ENCODE measurements around the gene PHACTR1. TPM values are rescaled to one million over a fixed set of nuclear protein-coding genes. Genes with fewer than 3 reads are reported as not detected.

Gene PHACTR1
- total and polyA plus RNA-seq, 4 experiments from 2014 or later: 0.03 to 0.44 (median 0.42) TPM

- Mint-ChIP-seq H3K9me3 (peaks cover 0 to 5% (median 0%) of the 10 kb centered on the region in 8 donors), H3K36me3 (no peaks in the 10 kb centered on the region), H3K4me1 (no peaks in the 10 kb centered on the region), H3K4me3 (no peak overlapping the region), H3K27ac (no peak overlapping the region), H3K27me3 (peaks cover 15 to 28% of the 10 kb centered on the region in 2 donors)
- CTCF ChIA-PET (ENCODE audit: partially characterized antibody): no interaction called here
- Histone ChIP-seq H3K4me3 (ENCODE audit: low read length in 2 of 2) (no peak overlapping the region), H3K4me1 (ENCODE audit: insufficient read depth, low read length) (no peaks in the 10 kb centered on the region), H3K27ac (ENCODE audit: low read depth, low read length) (no peak overlapping the region), H3K36me3 (ENCODE audit: insufficient read depth, low read length) (no peaks in the 10 kb centered on the region), H3K9me3 (ENCODE audit: control insufficient read depth in 1 of 2, low read length in 2 of 2) (no peaks in the 10 kb centered on the region), H3K27me3 (ENCODE audit: insufficient read depth, low read length) (no peaks in the 10 kb centered on the region)
- no peak for DNase-seq
- intact Hi-C loops (cut with micrococcal nuclease): no loop called here
- POLR2A ChIA-PET (ENCODE audit: partially characterized antibody): no interaction called here
These were observed 336.5 kb downstream of the PHACTR1 start for GRCh38 chr6:13053006-13053461.

GRCh38 chr6:13058051-13058450 is 341.5 kb downstream of the PHACTR1 start:
- intact Hi-C loops (cut with micrococcal nuclease): no loop called here
- no peak overlapping the region for H3K27ac Mint-ChIP-seq
- no peak overlapping the region for H3K4me3 Mint-ChIP-seq
- no peaks in the 10 kb centered on the region for H3K36me3 ChIP-seq (ENCODE audit: insufficient read depth, low read length)
- CTCF ChIA-PET (ENCODE audit: partially characterized antibody): no interaction called here
- H3K36me3 Mint-ChIP-seq: no peaks in the 10 kb centered on the region
- DNase-seq: no peak
- no peaks in the 10 kb centered on the region for H3K27me3 ChIP-seq (ENCODE audit: insufficient read depth, low read length)
- H3K4me1 Mint-ChIP-seq: no peaks in the 10 kb centered on the region
- H3K4me3 ChIP-seq (ENCODE audit: low read length in 2 of 2): no peak overlapping the region
- H3K27me3 Mint-ChIP-seq: peaks cover 11 to 12% of the 10 kb centered on the region in 2 donors
- POLR2A ChIA-PET (ENCODE audit: partially characterized antibody): no interaction called here
- H3K4me1 ChIP-seq (ENCODE audit: insufficient read depth, low read length): no peaks in the 10 kb centered on the region
- no peak overlapping the region for H3K27ac ChIP-seq (ENCODE audit: low read depth, low read length)
- H3K9me3 ChIP-seq (ENCODE audit: control insufficient read depth in 1 of 2, low read length in 2 of 2): no peaks in the 10 kb centered on the region
- H3K9me3 Mint-ChIP-seq: peaks cover 0 to 5% (median 0%) of the 10 kb centered on the region in 8 donors

- no peaks in the 10 kb centered on the region for H3K36me3 Mint-ChIP-seq
- intact Hi-C loops (cut with micrococcal nuclease): no loop called here
- H3K4me3 Mint-ChIP-seq: no peak overlapping the region
- Histone ChIP-seq H3K36me3 (ENCODE audit: insufficient read depth, low read length) (no peaks in the 10 kb centered on the region), H3K9me3 (ENCODE audit: control insufficient read depth in 1 of 2, low read length in 2 of 2) (no peaks in the 10 kb centered on the region), H3K27ac (ENCODE audit: low read depth, low read length) (no peak overlapping the region), H3K4me3 (ENCODE audit: low read length in 2 of 2) (no peak overlapping the region), H3K4me1 (ENCODE audit: insufficient read depth, low read length) (no peaks in the 10 kb centered on the region), H3K27me3 (ENCODE audit: insufficient read depth, low read length) (no peaks in the 10 kb centered on the region)
- DNase-seq: no peak
- no peak overlapping the region for H3K27ac Mint-ChIP-seq
- H3K27me3 Mint-ChIP-seq: peaks cover 9 to 11% of the 10 kb centered on the region in 2 donors
- H3K9me3 Mint-ChIP-seq: peaks cover 0 to 5% (median 0%) of the 10 kb centered on the region in 8 donors
- no peaks in the 10 kb centered on the region for H3K4me1 Mint-ChIP-seq
- POLR2A ChIA-PET (ENCODE audit: partially characterized antibody): no interaction called here
- CTCF ChIA-PET (ENCODE audit: partially characterized antibody): no interaction called here
These were observed 342.5 kb downstream of the PHACTR1 start for GRCh38 chr6:13059026-13059425.

GRCh38 chr6:13063300-13063918 is 346.8 kb downstream of the PHACTR1 start:
- Mint-ChIP-seq H3K27me3 (peaks cover 0 to under 1% of the 10 kb centered on the region in 2 donors), H3K4me3 (no peak overlapping the region), H3K27ac (no peak overlapping the region), H3K4me1 (no peaks in the 10 kb centered on the region), H3K9me3 (no peaks in the 10 kb centered on the region), H3K36me3 (no peaks in the 10 kb centered on the region)
- Histone ChIP-seq H3K4me3 (ENCODE audit: low read length in 2 of 2) (no peak overlapping the region), H3K9me3 (ENCODE audit: control insufficient read depth in 1 of 2, low read length in 2 of 2) (no peaks in the 10 kb centered on the region), H3K4me1 (ENCODE audit: insufficient read depth, low read length) (no peaks in the 10 kb centered on the region), H3K27me3 (ENCODE audit: insufficient read depth, low read length) (no peaks in the 10 kb centered on the region), H3K27ac (ENCODE audit: low read depth, low read length) (no peak overlapping the region), H3K36me3 (ENCODE audit: insufficient read depth, low read length) (no peaks in the 10 kb centered on the region)
- DNase-seq: no peak
- ChIA-PET POLR2A (ENCODE audit: partially characterized antibody) (no interaction called here), CTCF (ENCODE audit: partially characterized antibody) (interaction anchor here (0.7 kb wide), 1 partner anchor 76 kb away, joined by 3 read pairs; no protein-coding TSS in a partner anchor)
- intact Hi-C loops (cut with micrococcal nuclease): no loop called here

GRCh38 chr6:13065581-13065980 is 349.0 kb downstream of the PHACTR1 start:
- Histone ChIP-seq H3K27me3 (ENCODE audit: insufficient read depth, low read length) (no peaks in the 10 kb centered on the region), H3K4me3 (ENCODE audit: low read length in 2 of 2) (no peak overlapping the region), H3K36me3 (ENCODE audit: insufficient read depth, low read length) (no peaks in the 10 kb centered on the region), H3K27ac (ENCODE audit: low read depth, low read length) (no peak overlapping the region), H3K9me3 (ENCODE audit: control insufficient read depth in 1 of 2, low read length in 2 of 2) (no peaks in the 10 kb centered on the region), H3K4me1 (ENCODE audit: insufficient read depth, low read length) (no peaks in the 10 kb centered on the region)
- peaks cover 0 to 3% of the 10 kb centered on the region in 2 donors for H3K27me3 Mint-ChIP-seq
- no peaks in the 10 kb centered on the region for H3K36me3 Mint-ChIP-seq
- DNase-seq: no peak
- ChIA-PET POLR2A (ENCODE audit: partially characterized antibody) (no interaction called here), CTCF (ENCODE audit: partially characterized antibody) (no interaction called here)
- intact Hi-C loops (cut with micrococcal nuclease): no loop called here
- H3K9me3 Mint-ChIP-seq: no peaks in the 10 kb centered on the region
- H3K4me3 Mint-ChIP-seq: no peak overlapping the region
- H3K27ac Mint-ChIP-seq: no peak overlapping the region
- peaks cover 0 to 4% (median 2%) of the 10 kb centered on the region in 4 donors for H3K4me1 Mint-ChIP-seq

- Mint-ChIP-seq H3K27me3 (peaks cover 0 to 4% of the 10 kb centered on the region in 2 donors), H3K4me3 (no peak overlapping the region), H3K36me3 (no peaks in the 10 kb centered on the region), H3K9me3 (no peaks in the 10 kb centered on the region), H3K4me1 (peaks cover 0 to 4% (median 2%) of the 10 kb centered on the region in 4 donors), H3K27ac (no peak overlapping the region)
- ChIA-PET CTCF (ENCODE audit: partially characterized antibody) (no interaction called here), POLR2A (ENCODE audit: partially characterized antibody) (no interaction called here)
- H3K27ac ChIP-seq (ENCODE audit: low read depth, low read length): no peak overlapping the region
- H3K36me3 ChIP-seq (ENCODE audit: insufficient read depth, low read length): no peaks in the 10 kb centered on the region
- H3K4me1 ChIP-seq (ENCODE audit: insufficient read depth, low read length): no peaks in the 10 kb centered on the region
- H3K4me3 ChIP-seq (ENCODE audit: low read length in 2 of 2): no peak overlapping the region
- DNase-seq: no peak
- no peaks in the 10 kb centered on the region for H3K9me3 ChIP-seq (ENCODE audit: control insufficient read depth in 1 of 2, low read length in 2 of 2)
- no peaks in the 10 kb centered on the region for H3K27me3 ChIP-seq (ENCODE audit: insufficient read depth, low read length)
- intact Hi-C loops (cut with micrococcal nuclease): no loop called here
These were observed 349.5 kb downstream of the PHACTR1 start for GRCh38 chr6:13066050-13066449.

GRCh38 chr6:13066820-13067219 is 350.3 kb downstream of the PHACTR1 start:
- POLR2A ChIA-PET (ENCODE audit: partially characterized antibody): no interaction called here
- H3K27ac Mint-ChIP-seq: no peak overlapping the region
- H3K36me3 Mint-ChIP-seq: no peaks in the 10 kb centered on the region
- H3K4me3 ChIP-seq (ENCODE audit: low read length in 2 of 2): no peak overlapping the region
- no peak for DNase-seq
- no peaks in the 10 kb centered on the region for H3K4me1 ChIP-seq (ENCODE audit: insufficient read depth, low read length)
- H3K9me3 Mint-ChIP-seq: no peaks in the 10 kb centered on the region
- H3K4me1 Mint-ChIP-seq: peaks cover 0 to 4% (median 2%) of the 10 kb centered on the region in 4 donors
- CTCF ChIA-PET (ENCODE audit: partially characterized antibody): no interaction called here
- H3K9me3 ChIP-seq (ENCODE audit: control insufficient read depth in 1 of 2, low read length in 2 of 2): no peaks in the 10 kb centered on the region
- H3K27me3 ChIP-seq (ENCODE audit: insufficient read depth, low read length): no peaks in the 10 kb centered on the region
- H3K27ac ChIP-seq (ENCODE audit: low read depth, low read length): no peak overlapping the region
- H3K36me3 ChIP-seq (ENCODE audit: insufficient read depth, low read length): no peaks in the 10 kb centered on the region
- H3K27me3 Mint-ChIP-seq: peaks cover 2 to 4% of the 10 kb centered on the region in 2 donors
- intact Hi-C loops (cut with micrococcal nuclease): no loop called here
- H3K4me3 Mint-ChIP-seq: no peak overlapping the region

All from CD4-positive, alpha-beta memory T cell (primary cell).